ENCODE results near the gene HYKK.

GRCh38 chr15:78477295-78477694, 30.1 kb upstream of the HYKK start:
- TF ChIP-seq POLR2AphosphoS5 (IDR thresholded peaks at IDR 0.05): no peak
- no peak for TF ChIP-seq POLR2A (IDR thresholded peaks at IDR 0.05)
- TF ChIP-seq, protein P1, sequence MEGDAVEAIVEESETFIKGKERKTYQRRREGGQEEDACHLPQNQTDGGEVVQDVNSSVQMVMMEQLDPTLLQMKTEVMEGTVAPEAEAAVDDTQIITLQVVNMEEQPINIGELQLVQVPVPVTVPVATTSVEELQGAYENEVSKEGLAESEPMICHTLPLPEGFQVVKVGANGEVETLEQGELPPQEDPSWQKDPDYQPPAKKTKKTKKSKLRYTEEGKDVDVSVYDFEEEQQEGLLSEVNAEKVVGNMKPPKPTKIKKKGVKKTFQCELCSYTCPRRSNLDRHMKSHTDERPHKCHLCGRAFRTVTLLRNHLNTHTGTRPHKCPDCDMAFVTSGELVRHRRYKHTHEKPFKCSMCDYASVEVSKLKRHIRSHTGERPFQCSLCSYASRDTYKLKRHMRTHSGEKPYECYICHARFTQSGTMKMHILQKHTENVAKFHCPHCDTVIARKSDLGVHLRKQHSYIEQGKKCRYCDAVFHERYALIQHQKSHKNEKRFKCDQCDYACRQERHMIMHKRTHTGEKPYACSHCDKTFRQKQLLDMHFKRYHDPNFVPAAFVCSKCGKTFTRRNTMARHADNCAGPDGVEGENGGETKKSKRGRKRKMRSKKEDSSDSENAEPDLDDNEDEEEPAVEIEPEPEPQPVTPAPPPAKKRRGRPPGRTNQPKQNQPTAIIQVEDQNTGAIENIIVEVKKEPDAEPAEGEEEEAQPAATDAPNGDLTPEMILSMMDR (IDR thresholded peaks at IDR 0.05): no peak

All from upper lobe of left lung (tissue), 4 donors.